NCI-H82 treated with DMSO at 0.1 percent for 48 hours (cell line): ENCODE measurements around the gene TPST1.
"Not testable (repeated sequence)": the region's sequence is repeated elsewhere in the genome, so short reads cannot be mapped to it uniquely, and the experiment has no call there.

ENCODE experiments used
- DNase-seq: peaks from one replicate; lab custom pipeline; 2025; ENCODE audit not compliant: unreplicated experiment; lab: John Stamatoyannopoulos, UW

Gene TPST1

DNA sequence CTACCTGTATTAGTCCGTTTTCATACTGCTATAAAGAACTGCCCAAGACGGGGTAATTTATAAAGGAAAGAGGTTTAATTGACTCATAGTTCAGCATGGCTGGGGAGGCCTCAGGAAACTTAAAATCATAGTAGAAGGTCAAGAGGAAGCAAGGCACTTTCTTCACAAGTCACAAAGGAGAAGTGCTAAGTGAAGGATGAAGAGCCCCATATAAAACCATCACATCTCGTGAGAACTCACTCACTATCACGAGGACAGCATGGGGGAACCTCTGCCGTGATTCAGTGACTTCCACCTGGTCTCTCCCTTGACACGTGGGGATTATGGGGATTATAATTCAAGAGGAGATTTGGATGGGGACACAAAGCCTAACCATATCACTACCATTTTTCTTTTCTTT lies 119.9 kb downstream of the TPST1 start:
- DNase-seq, result not testable (repeated sequence)

- DNase-seq, result no peak
Measured at GRCh38 chr7:66326501-66327215, 121.5 kb downstream of the TPST1 start.

DNA sequence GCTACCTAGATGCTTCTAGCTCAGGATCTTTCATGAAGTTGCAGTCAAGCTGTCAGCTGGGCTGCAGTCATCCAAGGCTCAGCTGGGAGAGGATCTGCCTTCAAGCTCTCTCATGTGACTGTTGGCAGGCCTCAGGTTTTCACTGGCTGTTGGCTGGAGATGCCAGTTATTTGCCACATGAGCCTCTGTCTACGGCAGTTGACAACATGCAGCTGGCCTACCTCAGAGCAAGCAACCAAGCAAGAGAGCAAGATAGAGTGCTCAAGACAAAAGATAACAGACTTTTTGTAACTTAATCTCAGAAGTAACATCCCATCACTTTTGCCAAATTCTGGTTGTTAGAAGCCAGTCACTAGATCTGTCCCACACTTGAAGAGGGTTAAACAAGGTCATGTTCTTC lies 125.8 kb downstream of the TPST1 start:
- DNase-seq, result no peak

DNA sequence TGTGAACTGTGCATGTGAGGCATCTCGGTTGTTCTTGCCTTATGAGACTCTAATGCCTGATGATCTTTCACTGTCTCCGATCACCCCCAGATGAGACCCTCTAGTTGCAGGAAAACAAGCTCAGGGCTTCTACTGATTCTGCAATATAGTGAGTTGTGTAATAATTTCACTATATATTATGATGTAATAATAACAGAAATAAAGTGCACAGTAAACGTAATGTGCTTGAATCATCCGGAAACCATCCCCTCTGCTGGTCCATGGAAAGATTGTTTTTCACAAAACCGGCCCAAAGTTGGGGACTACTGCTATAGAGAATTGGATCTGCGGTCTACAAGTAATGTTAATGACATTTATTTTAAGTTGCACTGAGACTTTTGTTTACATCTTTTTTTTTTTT lies 126.7 kb downstream of the TPST1 start:
- no peak for DNase-seq

- DNase-seq, result no peak
Measured at GRCh38 chr7:66333443-66333842, 128.3 kb downstream of the TPST1 start.

DNA sequence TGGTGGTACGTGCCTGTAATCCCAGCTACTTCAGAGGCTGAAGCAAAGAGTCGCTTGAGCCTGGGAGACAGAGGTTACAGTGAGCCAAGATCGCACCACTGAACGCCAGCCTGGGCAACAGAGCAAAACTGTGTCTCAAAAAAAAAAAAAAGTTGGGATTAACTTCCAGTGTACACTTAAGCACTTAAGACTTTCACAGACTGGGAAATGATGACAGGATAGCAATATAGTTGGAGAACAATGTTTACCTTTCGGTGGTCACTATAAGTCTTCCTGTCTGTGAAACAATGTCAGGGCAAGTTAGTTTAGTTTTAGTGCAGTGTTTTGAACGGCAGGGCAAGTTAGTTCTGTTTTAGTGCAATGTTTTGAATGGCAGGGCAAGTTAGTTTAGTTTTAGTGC lies 130.2 kb downstream of the TPST1 start:
- no peak for DNase-seq

DNA sequence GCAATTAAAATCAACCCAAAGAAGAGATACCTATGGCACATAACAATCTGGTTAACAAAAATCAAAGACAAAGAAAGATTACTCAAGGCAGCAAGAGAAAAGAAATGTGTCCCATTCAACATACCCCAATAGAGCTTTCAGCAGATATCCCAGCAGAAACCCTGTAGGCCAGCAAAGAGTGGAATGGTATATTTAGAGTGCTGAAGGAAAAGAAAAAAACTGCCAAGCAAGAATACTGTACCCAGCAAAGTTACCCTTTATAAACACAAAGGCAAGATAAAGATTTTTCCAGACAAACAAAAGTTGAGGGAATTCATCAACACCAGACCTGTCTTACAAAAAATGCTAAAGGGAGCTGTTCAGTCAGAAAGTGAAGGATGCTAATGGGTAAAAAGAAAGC lies 131.6 kb downstream of the TPST1 start:
- no peak for DNase-seq

- no peak for DNase-seq
Measured at GRCh38 chr7:66339141-66339540, 134.0 kb downstream of the TPST1 start.

DNA sequence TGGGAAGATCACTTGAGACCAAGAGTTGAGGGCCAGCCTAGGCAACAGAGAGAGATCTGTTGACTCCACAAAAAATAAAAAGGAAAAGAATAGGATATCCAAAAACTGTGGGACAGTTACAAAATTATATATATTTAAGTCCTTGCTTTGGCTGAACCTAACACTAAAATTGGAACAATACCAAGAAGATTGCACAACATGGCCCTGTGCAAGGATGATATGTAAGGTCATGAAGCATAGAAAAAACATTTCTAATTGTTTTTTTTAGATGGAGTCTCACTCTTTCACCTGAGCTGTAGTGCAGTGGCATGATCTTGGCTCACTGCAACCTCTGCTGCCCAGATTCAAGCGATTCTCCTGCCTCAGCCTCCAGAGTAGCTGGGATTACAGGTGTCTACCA lies 139.0 kb downstream of the TPST1 start:
- no peak for DNase-seq

- no peak for DNase-seq
Measured at GRCh38 chr7:66348531-66348930, 143.4 kb downstream of the TPST1 start.

DNA sequence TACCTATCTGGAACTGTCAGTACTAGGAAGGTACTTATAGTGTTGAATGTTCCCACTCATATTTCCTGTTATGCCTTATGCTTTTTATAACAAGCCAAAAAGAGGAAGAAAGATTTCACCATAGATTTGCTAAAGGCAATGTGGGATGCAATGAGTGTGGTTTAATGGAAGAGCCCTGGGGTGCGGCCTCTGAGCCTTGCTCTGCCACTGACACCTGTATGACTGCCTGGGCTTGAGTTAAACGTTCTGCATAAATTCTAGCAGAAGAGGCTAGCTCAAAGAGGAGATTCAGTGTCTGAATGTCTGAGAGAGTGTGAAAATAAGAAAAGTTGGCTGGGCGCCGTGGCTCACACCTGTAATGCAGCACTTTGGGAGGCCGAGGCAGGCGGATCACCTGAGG lies 143.8 kb downstream of the TPST1 start:
- no peak for DNase-seq

DNA sequence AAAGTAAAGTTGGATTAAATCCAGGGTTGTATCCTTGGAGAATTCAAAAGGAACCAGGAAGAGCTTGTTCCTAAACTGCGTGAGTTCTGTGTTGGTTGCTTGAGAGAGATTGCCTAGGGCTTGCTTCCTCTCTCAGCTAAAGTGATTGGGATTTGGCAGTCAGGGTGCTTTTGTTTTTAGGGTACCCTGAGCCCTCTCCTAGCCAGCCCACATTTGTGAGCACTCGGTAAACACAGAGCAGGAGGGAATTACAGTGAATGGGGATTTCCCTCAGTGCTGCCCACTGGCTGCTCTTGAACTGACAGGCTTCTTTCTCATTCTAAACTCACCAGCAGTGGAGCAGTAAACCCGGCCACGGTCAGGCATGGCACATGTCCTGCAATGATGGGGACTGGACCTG lies 146.9 kb downstream of the TPST1 start:
- DNase-seq, result no peak

GRCh38 chr7:66353547-66353946 lies 148.4 kb downstream of the TPST1 start:
- no peak for DNase-seq

DNA sequence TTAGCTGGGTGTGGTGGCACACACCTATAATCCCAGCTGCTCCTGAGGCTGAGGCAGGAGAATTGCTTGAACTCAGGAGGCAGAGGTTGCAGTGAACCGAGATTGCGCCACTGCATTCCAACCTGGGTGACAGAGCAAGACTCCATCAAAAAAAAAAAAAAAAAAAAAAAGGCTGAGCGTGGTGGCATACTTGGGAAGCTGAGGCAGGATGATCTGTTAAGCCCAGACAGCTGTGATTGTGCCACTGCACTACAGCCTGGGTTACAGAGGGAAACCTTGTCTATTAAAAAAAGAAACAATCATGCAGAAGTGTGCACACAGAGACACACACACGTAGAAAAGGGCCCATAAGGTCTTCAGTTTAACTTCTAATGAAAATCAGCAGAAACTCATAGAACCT lies 150.6 kb downstream of the TPST1 start:
- no peak for DNase-seq

DNA sequence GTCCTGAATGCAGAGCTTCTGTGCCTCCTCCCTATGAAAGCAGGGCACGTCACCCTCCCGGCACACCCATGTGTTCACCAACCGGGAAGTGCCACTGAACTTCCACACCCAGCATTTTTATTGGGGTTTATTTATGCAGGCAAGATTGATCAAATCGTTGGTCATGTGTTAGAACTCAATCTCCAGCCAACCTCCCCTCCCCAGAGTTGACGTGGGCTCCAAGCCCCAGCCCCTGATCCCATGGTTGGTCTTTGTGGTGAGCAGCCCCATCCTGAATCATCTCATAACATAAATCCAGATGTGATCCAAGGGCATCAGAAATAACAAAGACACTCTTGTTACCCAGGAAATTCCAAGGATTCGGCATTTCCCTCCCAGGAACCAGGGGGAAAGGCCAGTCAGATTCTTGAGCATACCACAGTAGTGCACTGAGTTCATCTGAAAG lies 151.2 kb downstream of the TPST1 start:
- no peak for DNase-seq

DNA sequence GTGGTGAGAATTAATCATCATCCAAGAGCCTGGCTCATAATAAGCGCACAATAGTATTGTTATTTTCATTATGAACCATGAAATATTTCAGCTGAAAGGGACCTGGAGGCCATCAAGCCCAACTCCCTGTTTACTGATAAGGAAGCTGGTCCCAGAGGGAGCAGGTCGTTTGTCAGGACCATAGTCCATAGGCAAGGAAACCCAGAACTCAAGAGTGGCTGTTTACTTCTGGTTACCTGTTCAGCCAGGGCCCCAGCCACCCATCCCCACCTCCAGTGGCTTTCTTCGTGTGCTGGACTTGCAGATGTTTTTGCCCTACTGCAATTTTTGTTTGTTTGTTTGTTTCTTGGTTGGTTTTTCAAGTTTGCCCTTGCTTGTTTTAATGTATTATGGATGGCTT lies 152.0 kb downstream of the TPST1 start:
- no peak for DNase-seq

GRCh38 chr7:66359656-66360211 lies 154.6 kb downstream of the TPST1 start:
- DNase-seq, result no peak

DNA sequence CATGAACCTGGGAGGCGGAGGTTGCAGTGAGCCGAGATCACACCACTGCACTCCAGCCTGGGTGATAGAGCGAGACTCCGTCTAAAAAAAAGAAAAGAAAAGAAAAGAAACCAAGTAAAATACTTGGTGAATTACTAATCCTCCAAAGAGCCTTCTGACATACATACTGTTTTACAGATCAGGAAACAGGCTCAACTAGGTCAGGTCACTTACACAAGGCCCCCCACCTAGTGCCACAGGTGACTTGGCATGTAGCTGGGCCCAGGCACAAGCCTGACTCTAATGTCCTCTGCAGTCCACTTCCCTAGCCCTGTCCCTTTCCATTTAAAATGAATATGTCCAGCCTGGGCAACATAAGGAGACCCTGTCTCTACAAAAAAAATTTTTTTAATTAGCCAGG lies 157.0 kb downstream of the TPST1 start:
- DNase-seq, result no peak

DNA sequence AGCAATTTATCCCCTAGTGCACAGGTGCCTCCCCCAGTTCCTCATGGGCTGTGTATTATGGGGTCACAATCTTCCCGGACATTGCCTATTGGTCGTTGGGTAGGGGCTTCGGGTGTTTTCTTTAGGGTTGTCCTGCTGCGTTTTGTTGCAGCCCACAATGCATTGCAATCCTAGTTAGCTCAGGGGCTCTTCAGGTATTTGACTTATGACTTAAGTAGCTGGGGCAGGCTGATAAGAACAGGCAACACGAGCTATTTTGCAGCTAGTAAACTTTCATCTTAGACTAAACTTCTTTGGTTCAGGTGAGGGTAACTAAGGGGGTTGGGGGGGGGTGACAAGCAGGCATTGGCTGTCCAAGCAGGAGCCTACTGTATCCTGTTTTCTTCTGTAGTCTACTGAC lies 158.5 kb downstream of the TPST1 start:
- no peak for DNase-seq

DNA sequence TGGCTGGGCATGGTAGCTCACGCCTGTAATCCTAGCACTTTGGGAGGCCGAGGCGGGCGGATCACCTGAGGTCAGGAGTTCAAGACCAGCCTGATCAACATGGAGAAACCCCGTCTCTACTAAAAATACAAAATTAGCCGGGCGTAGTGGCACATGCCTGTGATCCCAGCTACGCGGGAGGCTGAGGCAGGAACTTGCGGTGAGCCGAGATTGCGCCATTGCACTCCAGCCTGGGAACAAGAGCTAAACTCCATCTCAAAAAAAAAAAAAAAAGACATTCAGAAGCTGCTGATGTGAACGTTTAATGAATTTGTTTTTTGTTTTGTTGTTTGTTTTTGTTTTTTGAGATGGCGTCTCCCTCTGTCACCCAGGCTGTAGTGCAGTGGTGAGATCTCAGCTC lies 159.9 kb downstream of the TPST1 start:
- DNase-seq, result not testable (repeated sequence)

- DNase-seq, result no peak
Measured at GRCh38 chr7:66371096-66371824, 166.1 kb downstream of the TPST1 start.

DNA sequence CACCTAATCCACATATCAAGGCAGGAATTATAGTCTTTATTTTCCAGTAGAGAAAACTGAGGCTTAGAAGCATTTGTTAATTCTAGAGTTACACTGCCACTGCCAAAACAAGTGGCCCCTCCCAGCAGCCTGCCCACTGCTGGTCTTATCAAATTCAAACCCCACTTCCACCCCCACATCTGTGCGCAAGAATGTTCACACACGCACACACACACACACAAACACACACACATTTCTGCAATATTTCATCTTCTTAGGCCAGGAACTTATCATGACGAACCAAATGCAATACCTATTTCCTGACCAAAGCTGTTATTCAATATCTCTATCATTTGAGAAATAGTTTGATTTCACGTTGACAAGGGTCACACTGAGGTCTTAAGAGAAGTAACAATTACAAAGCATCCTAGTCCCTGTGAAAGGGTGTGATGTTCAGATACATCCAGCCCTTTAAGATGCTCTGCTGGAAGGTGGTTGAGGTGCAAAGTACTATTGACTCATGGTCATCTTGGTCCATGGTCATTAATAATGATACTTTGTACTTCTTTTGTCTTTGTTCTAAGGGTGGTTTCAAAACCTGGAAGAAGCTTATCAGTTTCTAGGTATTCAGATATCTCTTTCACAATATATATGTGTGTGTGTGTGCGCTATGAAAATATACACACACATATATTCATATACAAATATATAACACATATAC lies 169.2 kb downstream of the TPST1 start:
- not testable (repeated sequence) for DNase-seq
